B cell (primary cell): Measurements from ENCODE around the gene ANKRD52.

Experiments
- EZH2 ChIP-seq: IDR thresholded peaks from 2 replicates; pipeline ENCODE4 v1.6.1; 2012; ENCODE audit warnings: borderline replicate concordance, low read depth, mild to moderate bottlenecking, moderate library complexity, low read length; ENCODE audit not compliant: insufficient read depth, poor library complexity, severe bottlenecking
- TF ChIP-seq, protein P1 (sequence below): fragments of 200-600 bp; IDR thresholded peaks from one replicate; pipeline ENCODE4 v1.8.0; 2022; ENCODE audit warnings: antibody characterized with exemption, mild to moderate bottlenecking

DNA sequence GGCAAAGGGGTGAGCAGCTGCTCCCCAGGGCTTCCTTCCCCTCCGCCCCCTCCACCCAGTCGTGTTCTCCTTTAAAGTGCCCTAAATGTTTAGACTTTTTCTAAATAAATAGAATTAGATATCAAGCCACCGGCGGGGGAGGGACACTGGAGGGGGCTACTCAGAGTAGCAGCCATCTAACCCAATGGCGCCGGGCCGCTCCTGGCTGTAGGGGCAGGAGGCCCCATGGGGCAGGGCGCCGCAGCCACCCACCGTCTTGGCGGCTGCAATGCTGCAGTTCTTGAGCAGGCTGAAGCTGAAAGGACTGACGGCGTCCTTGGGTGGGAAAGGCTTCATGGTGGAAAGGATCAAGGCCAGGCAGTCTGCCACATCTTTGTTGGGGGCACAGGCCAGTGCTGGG is 15.2 kb downstream of the ANKRD52 start:
- TF ChIP-seq, protein P1, sequence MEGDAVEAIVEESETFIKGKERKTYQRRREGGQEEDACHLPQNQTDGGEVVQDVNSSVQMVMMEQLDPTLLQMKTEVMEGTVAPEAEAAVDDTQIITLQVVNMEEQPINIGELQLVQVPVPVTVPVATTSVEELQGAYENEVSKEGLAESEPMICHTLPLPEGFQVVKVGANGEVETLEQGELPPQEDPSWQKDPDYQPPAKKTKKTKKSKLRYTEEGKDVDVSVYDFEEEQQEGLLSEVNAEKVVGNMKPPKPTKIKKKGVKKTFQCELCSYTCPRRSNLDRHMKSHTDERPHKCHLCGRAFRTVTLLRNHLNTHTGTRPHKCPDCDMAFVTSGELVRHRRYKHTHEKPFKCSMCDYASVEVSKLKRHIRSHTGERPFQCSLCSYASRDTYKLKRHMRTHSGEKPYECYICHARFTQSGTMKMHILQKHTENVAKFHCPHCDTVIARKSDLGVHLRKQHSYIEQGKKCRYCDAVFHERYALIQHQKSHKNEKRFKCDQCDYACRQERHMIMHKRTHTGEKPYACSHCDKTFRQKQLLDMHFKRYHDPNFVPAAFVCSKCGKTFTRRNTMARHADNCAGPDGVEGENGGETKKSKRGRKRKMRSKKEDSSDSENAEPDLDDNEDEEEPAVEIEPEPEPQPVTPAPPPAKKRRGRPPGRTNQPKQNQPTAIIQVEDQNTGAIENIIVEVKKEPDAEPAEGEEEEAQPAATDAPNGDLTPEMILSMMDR, result no peak
- TF ChIP-seq EZH2, result no peak
